Transverse colon (tissue), 4 donors: ENCODE measurements around the gene ACCS. TPM values are rescaled to one million over a fixed set of nuclear protein-coding genes. Genes with fewer than 3 reads are reported as not detected.

Experiments used
- DNase-seq: peaks from one replicate; pipeline ENCODE4 v3.0.0-alpha.2; 2019
- H3K27ac ChIP-seq, 4 donors: fragments of 200-600 bp; sonication (generic); 2 replicates each; pipeline ENCODE4 v1.5.1; 2016 to 2018; ENCODE audit warnings: inconsistent platforms in 4 of 4
- H3K27me3 ChIP-seq: fragments of 200-600 bp; sonication (generic); 2 replicates; pipeline ENCODE4 v1.5.1; 2017; ENCODE audit warnings: inconsistent platforms
- H3K36me3 ChIP-seq, 4 donors: fragments of 200-600 bp; sonication (generic); 2 replicates each; pipeline ENCODE4 v1.5.1; 2017 to 2019; ENCODE audit warnings: inconsistent platforms in 4 of 4
- H3K4me1 ChIP-seq, 4 donors: fragments of 200-600 bp; sonication (generic); 2 replicates each; pipeline ENCODE4 v1.5.1; 2017 to 2020; ENCODE audit warnings: inconsistent platforms in 4 of 4
- H3K4me3 ChIP-seq, 4 donors: fragments of 200-600 bp; sonication (generic); 1 replicate in 1 of 4; 2 replicates in 3 of 4; pipeline versions ENCODE4 v1.5.1 to v1.6.1; 2017 to 2019; ENCODE audit warnings: inconsistent platforms in 4 of 4
- H3K9me3 ChIP-seq, 2 donors: fragments of 200-600 bp; sonication (generic); 2 replicates each; pipeline ENCODE4 v1.5.1; 2017 to 2019; ENCODE audit warnings: inconsistent platforms in 2 of 2
- CTCF ChIP-seq, 5 experiments: fragments of 200-600 bp in 3 of 5; fragments of 450-650 bp in 2 of 5; sonication (generic) in 3 of 5; IDR thresholded peaks; 1 replicate in 2 of 5; 2 replicates in 3 of 5; pipeline ENCODE4 v1.5.1; 2016 to 2017; ENCODE audit warnings: antibody characterized with exemption in 5 of 5, inconsistent platforms in 3 of 5, mild to moderate bottlenecking in 2 of 5, moderate library complexity in 1 of 5
- EP300 ChIP-seq: sonication (generic); formaldehyde crosslinking; IDR thresholded peaks from one replicate; pipeline ENCODE4 v1.6.1; 2017; ENCODE audit warnings: antibody characterized with exemption, low read depth
- POLR2A ChIP-seq: fragments of 450-650 bp; IDR thresholded peaks from one replicate; pipeline ENCODE4 v1.6.1; 2016; ENCODE audit warnings: antibody characterized with exemption, mild to moderate bottlenecking, moderate library complexity
- POLR2AphosphoS5 ChIP-seq, 3 donors: sonication (generic); formaldehyde crosslinking; IDR thresholded peaks; one replicate each; pipeline ENCODE4 v1.6.1; 2016; ENCODE audit warnings: antibody characterized with exemption in 3 of 3
- WGBS, 2 donors: methylation state at CpG; one replicate each; pipeline ENCODE4 v1.1.5; 2018; ENCODE audit warnings: low coverage in 1 of 2; 5-methylcytosine and 5-hydroxymethylcytosine counted together
- in situ Hi-C, 4 donors: fragments of 200-750 bp; cut with MboI; loops; one replicate each; pipeline versions ENCODE4 v1.15.0 to v1.15.1; 2017; ENCODE audit warnings: low sequenced_read_pairs in 3 of 4, low pct_ligation_motif_present in 1 of 4, low pct_unique_long_range_greater_than_20kb in 1 of 4
- intact Hi-C: fragments of 100-400 bp; cut with DNase I; formaldehyde crosslinking; loops from one replicate; pipeline ENCODE4 v1.15.1; 2023; ENCODE audit warnings: low total_unique reads
- total RNA-seq, 4 donors: library from RNA; depleted of rRNA; stranded (reverse); fragments of >200 nt; gene quantifications; one replicate each; pipeline ENCODE4 v1.1.0, GENCODE V29; 2016

The ACCS gene
- total RNA-seq, 4 donors from 2014 or later = 17.6 to 88.3 (median 29.5) TPM

- WGBS, 2 donors = 77% methylated on average over 5 of the region's 5 CpGs; no CpG with 5 or more reads in 1 of the 2 donors
- in situ Hi-C loops (loop anchor here in 1 of 4 donors (10.0 kb wide), 1 partner anchor 136 kb away; no protein-coding TSS in a partner anchor), intact Hi-C loops (loop anchor here (10.0 kb wide), 1 partner anchor 346 kb away; the partner anchor contains the start of gene HSD17B12)
- Histone ChIP-seq H3K9me3 (peaks cover 0 to 4% of the 10 kb centered on the region in 2 donors), H3K36me3 (no peaks in the 10 kb centered on the region), H3K4me1 (peaks cover 0 to 2% (median 0%) of the 10 kb centered on the region in 4 donors), H3K4me3 (no peak overlapping the region), H3K27me3 (no peaks in the 10 kb centered on the region), H3K27ac (peak overlapping the region; percentile 59 to 70 (median 66))
- DNase-seq = no peak
- TF ChIP-seq CTCF (IDR thresholded peaks at IDR 0.05) = no peak
- TF ChIP-seq POLR2AphosphoS5 (IDR thresholded peaks at IDR 0.05) = no peak
- no peak for TF ChIP-seq POLR2A
- TF ChIP-seq EP300 = no peak
Measured at GRCh38 chr11:44030996-44031395, 35.1 kb upstream of the ACCS start.

GRCh38 chr11:44031549-44031948 is 34.5 kb upstream of the ACCS start:
- H3K9me3 ChIP-seq = no peaks in the 10 kb centered on the region
- H3K36me3 ChIP-seq = no peaks in the 10 kb centered on the region
- peaks cover 0 to 2% (median 0%) of the 10 kb centered on the region in 4 donors for H3K4me1 ChIP-seq
- 88% methylated on average over 5 of the region's 5 CpGs; no CpG with 5 or more reads in 1 of the 2 donors for WGBS, 2 donors
- no peak for TF ChIP-seq POLR2AphosphoS5 (IDR thresholded peaks at IDR 0.05)
- TF ChIP-seq EP300 = no peak
- no peak for TF ChIP-seq CTCF (IDR thresholded peaks at IDR 0.05)
- TF ChIP-seq POLR2A = no peak
- in situ Hi-C loops (loop anchor here in 1 of 4 donors (10.0 kb wide), 1 partner anchor 137 kb away; no protein-coding TSS in a partner anchor), intact Hi-C loops (loop anchor here (10.0 kb wide), 1 partner anchor 347 kb away; the partner anchor contains the start of gene HSD17B12)
- no peak for DNase-seq
- peak overlapping the region; percentile 59 to 70 (median 66) for H3K27ac ChIP-seq
- H3K4me3 ChIP-seq = no peak overlapping the region
- no peaks in the 10 kb centered on the region for H3K27me3 ChIP-seq

GRCh38 chr11:44032299-44033085 is 33.6 kb upstream of the ACCS start:
- intact Hi-C loops (loop anchor here (10.0 kb wide), 1 partner anchor 348 kb away; the partner anchor contains the start of gene HSD17B12), in situ Hi-C loops (loop anchor here in 1 of 4 donors (10.0 kb wide), 1 partner anchor 138 kb away; no protein-coding TSS in a partner anchor)
- Histone ChIP-seq H3K27me3 (no peaks in the 10 kb centered on the region), H3K27ac (peak overlapping the region; percentile 34 to 66 (median 52)), H3K4me1 (peaks cover 0 to 2% (median 0%) of the 10 kb centered on the region in 4 donors), H3K36me3 (no peaks in the 10 kb centered on the region), H3K9me3 (no peaks in the 10 kb centered on the region), H3K4me3 (no peak overlapping the region)
- peak; percentile 16 for DNase-seq
- WGBS, 2 donors = 68 to 100% methylated on average over 2 to 15 of the region's 15 CpGs
- peak in 1 of 3 donors; percentile 33 for TF ChIP-seq POLR2AphosphoS5 (IDR thresholded peaks at IDR 0.05)
- no peak for TF ChIP-seq EP300
- no peak for TF ChIP-seq CTCF (IDR thresholded peaks at IDR 0.05)
- no peak for TF ChIP-seq POLR2A

GRCh38 chr11:44033411-44033850 is 32.6 kb upstream of the ACCS start:
- peak overlapping the region; percentile 34 to 66 (median 52) for H3K27ac ChIP-seq
- no peak for TF ChIP-seq POLR2AphosphoS5 (IDR thresholded peaks at IDR 0.05)
- no peak for TF ChIP-seq POLR2A
- TF ChIP-seq CTCF (IDR thresholded peaks at IDR 0.05) = no peak
- no peak for TF ChIP-seq EP300
- 40 to 50% methylated on average over 1 to 3 of the region's 3 CpGs for WGBS, 2 donors
- H3K4me3 ChIP-seq = no peak overlapping the region
- in situ Hi-C loops (loop anchor here in 1 of 4 donors (10.0 kb wide), 1 partner anchor 139 kb away; no protein-coding TSS in a partner anchor), intact Hi-C loops (loop anchor here (10.0 kb wide), 1 partner anchor 349 kb away; the partner anchor contains the start of gene HSD17B12)
- no peaks in the 10 kb centered on the region for H3K27me3 ChIP-seq
- no peak for DNase-seq
- H3K4me1 ChIP-seq = peaks cover 0 to 2% (median 0%) of the 10 kb centered on the region in 4 donors
- no peaks in the 10 kb centered on the region for H3K36me3 ChIP-seq
- H3K9me3 ChIP-seq = no peaks in the 10 kb centered on the region
